OCI-LY3 (cell line): ENCODE data around the gene TPGS1.

Experiments used
- EZH2phosphoT487 ChIP-seq: fragments of 200-600 bp; shearing (Covaris generic); IDR thresholded peaks from 2 replicates; pipeline ENCODE4 v1.6.1; 2018; ENCODE audit warnings: antibody characterized with exemption, mixed run types, low read depth
- TF ChIP-seq, protein P1 (sequence below): fragments of 200-600, 300-600 bp; sonication (generic); IDR thresholded peaks from 2 replicates; pipeline ENCODE4 v1.5.1; 2014; ENCODE audit warnings: antibody characterized with exemption, low read length, low read depth

DNA sequence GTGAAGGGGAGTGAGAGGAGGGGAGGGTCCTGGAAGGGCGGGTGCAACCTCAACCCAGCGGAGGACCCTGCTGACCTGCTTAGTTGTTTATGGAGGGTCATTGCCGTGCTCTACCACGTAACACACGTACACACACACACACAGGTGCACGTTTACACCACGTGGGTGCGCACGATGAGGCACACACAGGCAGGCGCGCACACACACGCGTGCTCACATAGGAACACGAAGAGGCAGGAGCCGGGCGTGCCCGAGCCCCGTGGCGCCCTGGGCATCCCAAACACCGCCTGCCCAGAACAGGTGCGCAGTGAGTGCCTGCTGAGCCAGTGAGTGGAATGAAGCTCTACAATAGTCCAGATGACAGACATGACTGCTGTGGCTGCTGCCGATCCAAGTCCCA is 22.2 kb upstream of the TPGS1 start:
- TF ChIP-seq, protein P1, sequence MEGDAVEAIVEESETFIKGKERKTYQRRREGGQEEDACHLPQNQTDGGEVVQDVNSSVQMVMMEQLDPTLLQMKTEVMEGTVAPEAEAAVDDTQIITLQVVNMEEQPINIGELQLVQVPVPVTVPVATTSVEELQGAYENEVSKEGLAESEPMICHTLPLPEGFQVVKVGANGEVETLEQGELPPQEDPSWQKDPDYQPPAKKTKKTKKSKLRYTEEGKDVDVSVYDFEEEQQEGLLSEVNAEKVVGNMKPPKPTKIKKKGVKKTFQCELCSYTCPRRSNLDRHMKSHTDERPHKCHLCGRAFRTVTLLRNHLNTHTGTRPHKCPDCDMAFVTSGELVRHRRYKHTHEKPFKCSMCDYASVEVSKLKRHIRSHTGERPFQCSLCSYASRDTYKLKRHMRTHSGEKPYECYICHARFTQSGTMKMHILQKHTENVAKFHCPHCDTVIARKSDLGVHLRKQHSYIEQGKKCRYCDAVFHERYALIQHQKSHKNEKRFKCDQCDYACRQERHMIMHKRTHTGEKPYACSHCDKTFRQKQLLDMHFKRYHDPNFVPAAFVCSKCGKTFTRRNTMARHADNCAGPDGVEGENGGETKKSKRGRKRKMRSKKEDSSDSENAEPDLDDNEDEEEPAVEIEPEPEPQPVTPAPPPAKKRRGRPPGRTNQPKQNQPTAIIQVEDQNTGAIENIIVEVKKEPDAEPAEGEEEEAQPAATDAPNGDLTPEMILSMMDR: no peak
- no peak for TF ChIP-seq EZH2phosphoT487
